GM21515 (cell line): ENCODE data around the gene SMYD2.

Experiments
- ATAC-seq: cut with Tn5 transposase; IDR thresholded peaks from one replicate; pipeline ENCODE4 v1.9.1; 2021; ENCODE audit not compliant: unreplicated experiment

Gene SMYD2

GRCh38 chr1:214354440-214355148 is 73.6 kb downstream of the SMYD2 start:
- ATAC-seq = no peak

- ATAC-seq = no peak
Observed at GRCh38 chr1:214360116-214360515, 79.2 kb downstream of the SMYD2 start.

GRCh38 chr1:214360525-214361164 is 79.7 kb downstream of the SMYD2 start:
- ATAC-seq = no peak

GRCh38 chr1:214361636-214362035 is 80.7 kb downstream of the SMYD2 start:
- no peak for ATAC-seq

GRCh38 chr1:214362188-214362882 is 81.4 kb downstream of the SMYD2 start:
- no peak for ATAC-seq

GRCh38 chr1:214363386-214363785 is 82.4 kb downstream of the SMYD2 start:
- ATAC-seq = no peak

GRCh38 chr1:214364386-214364785 is 83.4 kb downstream of the SMYD2 start:
- ATAC-seq = no peak

- ATAC-seq = no peak
Observed at GRCh38 chr1:214364786-214365295, 83.9 kb downstream of the SMYD2 start.

GRCh38 chr1:214367841-214368240 is 86.9 kb downstream of the SMYD2 start:
- ATAC-seq = no peak

- ATAC-seq = no peak
Observed at GRCh38 chr1:214369364-214369763, 88.4 kb downstream of the SMYD2 start.

GRCh38 chr1:214370615-214371014 is 89.7 kb downstream of the SMYD2 start:
- no peak for ATAC-seq

GRCh38 chr1:214372092-214372491 is 91.1 kb downstream of the SMYD2 start:
- ATAC-seq = no peak

- ATAC-seq = no peak
Observed at GRCh38 chr1:214377485-214377884, 96.5 kb downstream of the SMYD2 start.

- ATAC-seq = no peak
Observed at GRCh38 chr1:214377886-214378285, 96.9 kb downstream of the SMYD2 start.

GRCh38 chr1:214378492-214378891 is 97.5 kb downstream of the SMYD2 start:
- ATAC-seq = no peak

- no peak for ATAC-seq
Observed at GRCh38 chr1:214379236-214379970, 98.4 kb downstream of the SMYD2 start.

- no peak for ATAC-seq
Observed at GRCh38 chr1:214380396-214380795, 99.4 kb downstream of the SMYD2 start.

GRCh38 chr1:214380986-214381695 is 100.2 kb downstream of the SMYD2 start:
- no peak for ATAC-seq

- no peak for ATAC-seq
Observed at GRCh38 chr1:214383381-214384372, 102.7 kb downstream of the SMYD2 start.
